ENCODE results near the gene FAM107B.
"Not testable (repeated sequence)": the region's sequence is repeated elsewhere in the genome, so short reads cannot be mapped to it uniquely, and the experiment has no call there.

FAM107B gene

GRCh38 chr10:14736043-14736442, 38.7 kb downstream of the FAM107B start:
- DNase-seq (ENCODE audit: low read depth in 2 of 2), result no peak

- no peak for DNase-seq (ENCODE audit: low read depth in 2 of 2)
Observed at GRCh38 chr10:14731875-14732512, 42.7 kb downstream of the FAM107B start.

- no peak for DNase-seq (ENCODE audit: low read depth in 2 of 2)
Observed at GRCh38 chr10:14728346-14728745, 46.4 kb downstream of the FAM107B start.

GRCh38 chr10:14727924-14728323, 46.8 kb downstream of the FAM107B start:
- no peak for DNase-seq (ENCODE audit: low read depth in 2 of 2)

GRCh38 chr10:14727465-14727864, 47.2 kb downstream of the FAM107B start:
- DNase-seq (ENCODE audit: low read depth in 2 of 2), result no peak

- DNase-seq (ENCODE audit: low read depth in 2 of 2), result no peak
Observed at GRCh38 chr10:14724931-14725330, 49.8 kb downstream of the FAM107B start.

GRCh38 chr10:14723052-14723689, 51.5 kb downstream of the FAM107B start:
- DNase-seq (ENCODE audit: low read depth in 2 of 2), result no peak

GRCh38 chr10:14717552-14717951, 57.1 kb downstream of the FAM107B start:
- DNase-seq (ENCODE audit: low read depth in 2 of 2), result no peak

GRCh38 chr10:14712991-14713424, 61.7 kb downstream of the FAM107B start:
- DNase-seq (ENCODE audit: low read depth in 2 of 2), result no peak

GRCh38 chr10:14709344-14709743, 65.4 kb downstream of the FAM107B start:
- not testable (repeated sequence) for DNase-seq (ENCODE audit: low read depth in 2 of 2)

GRCh38 chr10:14707481-14707880, 67.2 kb downstream of the FAM107B start:
- no peak for DNase-seq (ENCODE audit: low read depth in 2 of 2)

- DNase-seq (ENCODE audit: low read depth in 2 of 2), result no peak
Observed at GRCh38 chr10:14705548-14706230, 69.0 kb downstream of the FAM107B start.

- no peak for DNase-seq (ENCODE audit: low read depth in 2 of 2)
Observed at GRCh38 chr10:14703631-14704001, 71.1 kb downstream of the FAM107B start.

GRCh38 chr10:14701466-14701865, 73.2 kb downstream of the FAM107B start:
- no peak for DNase-seq (ENCODE audit: low read depth in 2 of 2)

- no peak for DNase-seq (ENCODE audit: low read depth in 2 of 2)
Observed at GRCh38 chr10:14700546-14700945, 74.2 kb downstream of the FAM107B start.

GRCh38 chr10:14699482-14699881, 75.2 kb downstream of the FAM107B start:
- DNase-seq (ENCODE audit: low read depth in 2 of 2), result no peak

GRCh38 chr10:14698829-14699170, 75.9 kb downstream of the FAM107B start:
- DNase-seq (ENCODE audit: low read depth in 2 of 2), result no peak

GRCh38 chr10:14698111-14698828, 76.4 kb downstream of the FAM107B start:
- DNase-seq (ENCODE audit: low read depth in 2 of 2), result no peak

- no peak for DNase-seq (ENCODE audit: low read depth in 2 of 2)
Observed at GRCh38 chr10:14697281-14697680, 77.4 kb downstream of the FAM107B start.

- no peak for DNase-seq (ENCODE audit: low read depth in 2 of 2)
Observed at GRCh38 chr10:14696821-14697220, 77.9 kb downstream of the FAM107B start.

- DNase-seq (ENCODE audit: low read depth in 2 of 2), result no peak
Observed at GRCh38 chr10:14695847-14696480, 78.7 kb downstream of the FAM107B start.

GRCh38 chr10:14693891-14694290, 80.8 kb downstream of the FAM107B start:
- DNase-seq (ENCODE audit: low read depth in 2 of 2), result no peak

Measured in stimulated activated CD4-positive, alpha-beta T cell treated with anti-CD3 and anti-CD28 coated beads, Interleukin-1b, Interleukin-23, amount 100 ng/mL, for 4 hours (primary cell).